ENCODE data around the gene FBXL15. TPM values are rescaled to one million over a fixed set of nuclear protein-coding genes. Genes with fewer than 3 reads are reported as not detected.

Gene FBXL15
- total RNA-seq, 1 donor from 2014 or later, result 12.3 TPM

DNA sequence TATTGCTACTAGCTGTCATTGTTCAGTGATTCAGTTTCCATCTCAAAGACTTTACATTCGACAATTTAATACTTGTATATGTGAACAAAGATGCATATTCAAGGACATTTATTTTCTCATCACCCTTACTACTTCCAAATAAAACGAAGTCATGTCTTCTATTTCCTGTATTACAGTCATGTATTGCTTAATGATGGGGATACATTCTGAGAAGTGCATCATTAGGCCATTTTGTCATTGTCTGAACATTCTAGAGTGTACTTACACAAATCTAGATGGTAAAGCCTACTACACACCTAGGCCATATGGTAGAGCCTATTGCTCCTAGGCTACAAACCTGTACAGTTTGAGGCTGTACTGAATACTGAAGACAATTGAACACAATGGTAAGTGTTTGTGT is 24.2 kb downstream of the FBXL15 start:
- peaks cover 3% of the 10 kb centered on the region for H3K27me3 ChIP-seq (ENCODE audit: low read depth)
- H3K4me3 ChIP-seq, result no peak overlapping the region
- DNase-seq, result no peak
- intact Hi-C loops (cut with micrococcal nuclease), result no loop called here
- no peaks in the 10 kb centered on the region for H3K9me3 ChIP-seq (replicated peaks)
- TF ChIP-seq, protein P1, sequence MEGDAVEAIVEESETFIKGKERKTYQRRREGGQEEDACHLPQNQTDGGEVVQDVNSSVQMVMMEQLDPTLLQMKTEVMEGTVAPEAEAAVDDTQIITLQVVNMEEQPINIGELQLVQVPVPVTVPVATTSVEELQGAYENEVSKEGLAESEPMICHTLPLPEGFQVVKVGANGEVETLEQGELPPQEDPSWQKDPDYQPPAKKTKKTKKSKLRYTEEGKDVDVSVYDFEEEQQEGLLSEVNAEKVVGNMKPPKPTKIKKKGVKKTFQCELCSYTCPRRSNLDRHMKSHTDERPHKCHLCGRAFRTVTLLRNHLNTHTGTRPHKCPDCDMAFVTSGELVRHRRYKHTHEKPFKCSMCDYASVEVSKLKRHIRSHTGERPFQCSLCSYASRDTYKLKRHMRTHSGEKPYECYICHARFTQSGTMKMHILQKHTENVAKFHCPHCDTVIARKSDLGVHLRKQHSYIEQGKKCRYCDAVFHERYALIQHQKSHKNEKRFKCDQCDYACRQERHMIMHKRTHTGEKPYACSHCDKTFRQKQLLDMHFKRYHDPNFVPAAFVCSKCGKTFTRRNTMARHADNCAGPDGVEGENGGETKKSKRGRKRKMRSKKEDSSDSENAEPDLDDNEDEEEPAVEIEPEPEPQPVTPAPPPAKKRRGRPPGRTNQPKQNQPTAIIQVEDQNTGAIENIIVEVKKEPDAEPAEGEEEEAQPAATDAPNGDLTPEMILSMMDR (IDR thresholded peaks at IDR 0.05; ENCODE audit: borderline replicate concordance), result no peak
- no peak overlapping the region for H3K27ac ChIP-seq (replicated peaks)
- H3K4me1 ChIP-seq, result peaks cover 7% of the 10 kb centered on the region
- H3K36me3 ChIP-seq, result no peaks in the 10 kb centered on the region

DNA sequence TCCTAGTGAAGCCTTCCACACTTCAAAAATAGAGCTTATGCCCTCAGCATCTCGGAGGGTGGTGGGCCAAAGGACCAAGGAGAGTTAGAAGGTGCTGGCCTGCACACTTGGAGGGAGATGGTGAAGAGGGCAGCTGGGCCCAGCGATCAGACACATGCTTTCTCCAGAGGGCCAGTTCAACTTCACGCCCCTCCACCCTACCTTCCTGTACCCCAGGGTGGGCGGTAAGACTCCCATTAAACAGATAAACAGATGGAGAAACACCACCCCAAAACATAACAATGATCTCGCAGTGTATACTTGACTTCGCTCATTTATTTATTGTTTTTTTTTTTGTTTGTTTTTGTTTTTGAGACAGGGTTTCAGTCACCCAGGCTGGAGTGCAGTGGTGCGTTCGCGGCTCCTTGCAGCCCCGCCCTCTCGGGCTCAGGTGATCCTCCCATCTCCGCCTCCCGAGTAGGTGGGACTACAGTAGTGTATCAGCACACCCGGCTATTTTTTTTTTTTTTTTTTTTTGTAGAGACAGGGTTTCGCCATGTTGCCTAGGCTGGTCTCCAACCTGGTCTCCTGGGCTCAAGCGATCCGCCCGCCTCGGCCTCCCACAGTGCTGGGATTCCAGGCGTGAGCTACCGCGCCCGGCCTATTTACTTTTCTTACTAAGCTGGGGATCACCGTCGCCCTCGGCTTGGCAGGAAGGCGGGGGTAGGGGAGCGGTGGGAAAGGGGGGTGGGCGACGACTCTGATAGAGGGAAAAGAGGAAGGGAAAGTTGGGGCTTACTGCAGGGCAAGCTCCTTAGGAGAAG is 28.9 kb downstream of the FBXL15 start:
- intact Hi-C loops (cut with micrococcal nuclease), result no loop called here
- Histone ChIP-seq H3K4me1 (peaks cover 28% of the 10 kb centered on the region), H3K36me3 (no peaks in the 10 kb centered on the region), H3K27me3 (ENCODE audit: low read depth) (no peaks in the 10 kb centered on the region), H3K9me3 (replicated peaks) (no peaks in the 10 kb centered on the region), H3K27ac (replicated peaks) (peak overlapping the region; percentile 92), H3K4me3 (peak overlapping the region; percentile 84)
- TF ChIP-seq, protein P1 (IDR thresholded peaks at IDR 0.05; ENCODE audit: borderline replicate concordance), result no peak
- peak; percentile 54 for DNase-seq

DNA sequence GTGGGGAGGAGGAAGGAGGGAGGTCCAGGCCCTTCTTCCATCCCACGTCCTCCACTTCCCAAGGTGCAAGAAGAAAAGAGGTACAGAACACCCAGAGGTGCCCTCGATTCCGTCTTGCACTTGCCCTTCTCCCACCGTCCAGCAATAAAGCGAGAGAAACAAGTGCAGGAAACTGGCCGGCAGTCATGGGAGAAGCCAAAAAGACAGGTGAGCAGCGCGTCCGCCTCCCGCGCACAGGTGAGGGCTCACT is 29.4 kb downstream of the FBXL15 start:
- H3K4me1 ChIP-seq, result peaks cover 28% of the 10 kb centered on the region
- peak overlapping the region; percentile 92 for H3K27ac ChIP-seq (replicated peaks)
- TF ChIP-seq, protein P1 (IDR thresholded peaks at IDR 0.05; ENCODE audit: borderline replicate concordance), result no peak
- H3K9me3 ChIP-seq (replicated peaks), result no peaks in the 10 kb centered on the region
- H3K27me3 ChIP-seq (ENCODE audit: low read depth), result no peaks in the 10 kb centered on the region
- intact Hi-C loops (cut with micrococcal nuclease), result no loop called here
- H3K4me3 ChIP-seq, result peak overlapping the region; percentile 84
- H3K36me3 ChIP-seq, result no peaks in the 10 kb centered on the region
- no peak for DNase-seq

DNA sequence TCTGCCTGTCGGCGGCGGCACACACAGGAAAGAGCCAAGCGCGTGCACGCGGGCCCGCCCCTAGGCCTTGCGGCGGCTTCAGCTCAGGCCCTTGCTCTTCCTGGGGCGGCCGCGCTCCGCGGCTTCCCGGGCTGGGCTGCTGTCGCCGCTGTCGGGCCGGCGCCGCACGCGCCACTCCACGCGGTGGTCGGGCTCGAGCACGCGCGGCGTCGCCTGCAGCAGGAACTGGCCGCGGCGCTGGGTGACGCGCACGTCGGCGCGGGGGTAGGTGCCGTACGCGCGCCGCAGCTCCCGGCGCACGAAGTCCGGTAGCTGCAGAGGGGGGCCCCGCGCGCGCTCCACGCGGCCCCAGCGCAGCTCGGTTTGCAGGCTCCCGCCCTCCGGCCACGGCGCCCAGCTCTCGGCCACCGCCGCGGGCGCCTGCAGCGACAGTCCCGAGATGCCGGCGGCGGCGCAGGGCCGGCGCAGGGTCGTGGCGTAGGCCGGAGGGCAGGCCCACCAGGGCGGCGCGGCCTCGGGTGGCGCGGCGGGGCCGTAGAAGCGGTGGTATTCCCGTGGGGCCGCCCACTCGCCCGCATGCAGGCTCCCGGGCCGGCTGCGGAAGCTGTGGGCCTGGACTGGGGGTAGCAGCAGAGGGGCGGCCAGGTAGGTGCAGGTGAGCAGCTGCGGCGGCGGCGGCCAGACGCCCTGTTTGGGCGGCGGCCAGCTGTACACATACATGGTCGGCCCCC is 29.9 kb downstream of the FBXL15 start:
- intact Hi-C loops (cut with micrococcal nuclease), result no loop called here
- no peaks in the 10 kb centered on the region for H3K27me3 ChIP-seq (ENCODE audit: low read depth)
- H3K9me3 ChIP-seq (replicated peaks), result no peaks in the 10 kb centered on the region
- H3K36me3 ChIP-seq, result no peaks in the 10 kb centered on the region
- TF ChIP-seq, protein P1 (IDR thresholded peaks at IDR 0.05; ENCODE audit: borderline replicate concordance), result no peak
- H3K4me1 ChIP-seq, result peaks cover 28% of the 10 kb centered on the region
- DNase-seq, result peak; percentile 87
- H3K27ac ChIP-seq (replicated peaks), result peak overlapping the region; percentile 92
- H3K4me3 ChIP-seq, result peak overlapping the region; percentile 84

DNA sequence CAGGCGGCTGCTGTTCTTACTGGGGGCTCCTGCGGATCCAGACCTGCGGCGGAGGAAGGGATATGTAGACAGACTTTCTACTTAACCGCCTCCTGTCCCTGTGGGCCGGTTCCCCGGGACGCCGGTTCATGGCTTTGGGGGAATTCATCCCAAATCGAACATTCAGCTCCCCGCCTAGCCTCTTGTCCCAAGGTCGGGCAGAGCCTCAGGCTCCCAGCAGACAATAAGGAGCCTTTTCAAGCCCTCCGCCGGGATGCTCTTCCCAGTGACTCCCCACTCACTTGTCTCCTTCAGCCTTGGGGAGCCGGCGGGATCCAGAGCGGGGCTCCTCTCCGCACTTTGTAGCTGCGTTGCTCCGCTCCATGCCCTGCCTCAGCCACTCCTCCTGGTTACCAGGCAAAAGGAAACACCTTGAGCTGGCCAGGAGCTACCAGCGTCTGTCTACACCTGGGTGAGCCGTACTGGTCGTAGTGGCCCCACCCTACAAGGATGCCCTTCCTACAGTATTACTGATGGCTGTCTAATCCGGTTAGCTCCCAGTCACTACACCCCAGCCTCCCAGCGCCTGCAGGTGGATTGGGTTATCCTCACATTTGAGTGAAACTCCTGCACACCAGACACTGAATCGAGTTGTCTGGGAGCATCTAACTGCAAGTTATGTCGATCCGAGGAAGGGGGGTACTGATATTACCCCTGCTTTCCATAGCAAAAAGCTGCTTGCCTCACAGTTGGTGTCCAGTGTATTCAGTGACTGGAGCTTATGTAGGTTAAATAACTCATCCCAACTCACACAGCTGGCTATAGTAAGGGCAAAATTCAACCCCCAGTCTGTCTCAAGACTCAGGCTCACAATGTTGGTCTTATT is 30.7 kb downstream of the FBXL15 start, which contains the start of gene C10orf95:
Gene C10orf95, minus strand, starts transcription at position 439 of the 865 bp plus-strand sequence. CDS start 450 bp downstream, outside the sequence.
- Histone ChIP-seq H3K4me3 (peak within 1 kb of the TSS; percentile 84), H3K9me3 (replicated peaks) (no peaks in the 10 kb centered on the region), H3K36me3 (no peaks in the 10 kb centered on the region), H3K4me1 (peaks cover 28% of the 10 kb centered on the region), H3K27me3 (ENCODE audit: low read depth) (no peaks in the 10 kb centered on the region), H3K27ac (replicated peaks) (peak within 1 kb of the TSS; percentile 92)
- DNase-seq, result no peak
- TF ChIP-seq, protein P1 (IDR thresholded peaks at IDR 0.05; ENCODE audit: borderline replicate concordance), result no peak
- intact Hi-C loops (cut with micrococcal nuclease), result no loop called here

All from left ventricle myocardium inferior (tissue), 1 donor.